Measurements from ENCODE around the gene ACSL3.

ACSL3 gene

DNA sequence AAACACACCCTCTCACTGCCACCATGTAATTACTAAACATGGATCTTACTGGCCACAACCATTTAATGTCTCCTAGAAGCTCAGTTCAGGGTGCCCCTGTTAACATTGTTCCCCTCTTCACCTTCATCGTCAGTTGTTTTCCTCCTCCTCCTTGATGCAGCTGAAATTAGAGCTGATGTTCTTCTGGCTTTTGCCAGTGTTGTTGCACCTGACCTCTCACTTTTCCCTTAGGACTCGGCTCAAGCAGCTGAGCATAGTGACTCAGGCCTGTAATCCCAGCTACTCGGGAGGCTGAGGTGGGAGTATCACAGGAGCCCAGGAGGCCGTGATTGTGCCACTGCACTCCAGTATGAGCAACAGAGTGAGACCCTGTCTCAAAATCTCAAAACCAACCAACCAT is 70.8 kb downstream of the ACSL3 start:
- H3K9me3 ChIP-seq (replicated peaks in 1 of 2; ENCODE audit: control insufficient read depth in 2 of 2, insufficient read depth in 1 of 2, low read depth in 1 of 2, low read length in 2 of 2) = peaks cover 4 to 10% of the 10 kb centered on the region in 2 donors
- no peaks in the 10 kb centered on the region for H3K4me1 ChIP-seq (ENCODE audit: control insufficient read depth in 2 of 2, insufficient read depth in 1 of 2, low read depth in 1 of 2, low read length in 2 of 2)
- WGBS, 2 donors (ENCODE audit: extremely low coverage in 2 of 2, insufficient read length in 2 of 2, insufficient replicate concordance in 1 of 2) = no CpG with 5 or more reads among the region's 4 CpGs
- no peak overlapping the region for H2BK5ac ChIP-seq (ENCODE audit: low read length)
- H3K4ac ChIP-seq (ENCODE audit: low read length) = no peak overlapping the region
- no peak overlapping the region for H3K18ac ChIP-seq (ENCODE audit: low read length)
- H3K23ac ChIP-seq (ENCODE audit: low read depth, low read length, poor library complexity) = no peak overlapping the region
- H3K9ac ChIP-seq (ENCODE audit: low read depth, low read length, poor library complexity) = no peak overlapping the region
- no peak overlapping the region for H2BK120ac ChIP-seq (ENCODE audit: low read depth, low read length)
- H3K79me1 ChIP-seq (ENCODE audit: low read depth, low read length) = peaks cover 3% of the 10 kb centered on the region
- H4K91ac ChIP-seq (ENCODE audit: low read depth, low read length, poor library complexity) = no peak overlapping the region
- no peak overlapping the region for H2BK12ac ChIP-seq (ENCODE audit: low read length)
- H2AK5ac ChIP-seq (ENCODE audit: low read depth, low read length) = no peak overlapping the region
- no peak overlapping the region for H3K14ac ChIP-seq (ENCODE audit: low read length)
- H3K4me2 ChIP-seq (ENCODE audit: insufficient read depth, low read length, poor library complexity, severe bottlenecking) = no peak overlapping the region
- DNase-seq (ENCODE audit: low spot score) = no peak
- peaks cover 26 to 91% of the 10 kb centered on the region in 2 donors for H3K36me3 ChIP-seq (replicated peaks in 1 of 2; ENCODE audit: control insufficient read depth in 2 of 2, insufficient read depth in 2 of 2, low read length in 2 of 2)
- H2AFZ ChIP-seq (ENCODE audit: low read length) = no peak overlapping the region
- H2BK15ac ChIP-seq (ENCODE audit: low read length) = no peak overlapping the region
- no peaks in the 10 kb centered on the region for H3K27me3 ChIP-seq (ENCODE audit: control insufficient read depth in 3 of 3, insufficient read depth in 3 of 3, low read depth in 1 of 3, low read length in 3 of 3)
- no peak overlapping the region for H3K4me3 ChIP-seq (ENCODE audit: low read length in 2 of 2)
- no peak overlapping the region for H4K8ac ChIP-seq (ENCODE audit: low read depth, low read length)
- H3K27ac ChIP-seq (replicated peaks; ENCODE audit: low read length) = no peak overlapping the region

DNA sequence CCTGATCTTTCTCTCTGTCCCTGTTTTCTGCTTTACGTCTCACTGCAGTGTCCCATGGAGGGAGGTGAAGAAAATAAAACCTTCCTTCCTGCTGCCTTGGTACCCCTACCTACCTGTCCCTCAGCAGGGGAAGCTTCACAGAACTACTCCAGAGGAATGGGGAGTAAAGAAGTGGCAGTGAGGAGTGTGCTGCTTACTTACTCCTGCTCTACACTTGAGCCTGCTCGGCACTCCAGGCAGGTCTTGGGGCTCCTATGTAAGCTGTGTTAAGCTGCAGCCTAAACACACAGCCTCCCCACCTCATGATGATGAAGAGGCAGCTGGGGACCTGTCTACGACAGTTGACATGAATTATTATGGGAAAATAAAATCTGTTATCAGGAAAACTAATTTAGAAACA is 72.6 kb downstream of the ACSL3 start:
- Histone ChIP-seq H3K79me1 (ENCODE audit: low read depth, low read length) (peaks cover 3% of the 10 kb centered on the region), H3K18ac (ENCODE audit: low read length) (no peak overlapping the region), H3K9me3 (replicated peaks in 1 of 2; ENCODE audit: control insufficient read depth in 2 of 2, insufficient read depth in 1 of 2, low read depth in 1 of 2, low read length in 2 of 2) (peaks cover 6 to 25% of the 10 kb centered on the region in 2 donors), H2BK12ac (ENCODE audit: low read length) (no peak overlapping the region), H4K8ac (ENCODE audit: low read depth, low read length) (no peak overlapping the region), H4K91ac (ENCODE audit: low read depth, low read length, poor library complexity) (no peak overlapping the region), H2AFZ (ENCODE audit: low read length) (no peak overlapping the region), H3K4me1 (ENCODE audit: control insufficient read depth in 2 of 2, insufficient read depth in 1 of 2, low read depth in 1 of 2, low read length in 2 of 2) (no peaks in the 10 kb centered on the region), H3K4me3 (ENCODE audit: low read length in 2 of 2) (no peak overlapping the region), H3K14ac (ENCODE audit: low read length) (no peak overlapping the region), H3K36me3 (replicated peaks in 1 of 2; ENCODE audit: control insufficient read depth in 2 of 2, insufficient read depth in 2 of 2, low read length in 2 of 2) (peaks cover 22 to 91% of the 10 kb centered on the region in 2 donors), H2BK120ac (ENCODE audit: low read depth, low read length) (no peak overlapping the region), H3K4ac (ENCODE audit: low read length) (no peak overlapping the region), H3K4me2 (ENCODE audit: insufficient read depth, low read length, poor library complexity, severe bottlenecking) (no peak overlapping the region), H2BK15ac (ENCODE audit: low read length) (no peak overlapping the region), H3K23ac (ENCODE audit: low read depth, low read length, poor library complexity) (no peak overlapping the region), H3K27ac (replicated peaks; ENCODE audit: low read length) (no peak overlapping the region), H3K27me3 (ENCODE audit: control insufficient read depth in 3 of 3, insufficient read depth in 3 of 3, low read depth in 1 of 3, low read length in 3 of 3) (no peaks in the 10 kb centered on the region), H2AK5ac (ENCODE audit: low read depth, low read length) (no peak overlapping the region), H3K9ac (ENCODE audit: low read depth, low read length, poor library complexity) (no peak overlapping the region), H2BK5ac (ENCODE audit: low read length) (no peak overlapping the region)
- WGBS, 2 donors (ENCODE audit: extremely low coverage in 2 of 2, insufficient read length in 2 of 2, insufficient replicate concordance in 1 of 2) = no CpG with 5 or more reads among the region's 3 CpGs
- DNase-seq (ENCODE audit: low spot score) = no peak

DNA sequence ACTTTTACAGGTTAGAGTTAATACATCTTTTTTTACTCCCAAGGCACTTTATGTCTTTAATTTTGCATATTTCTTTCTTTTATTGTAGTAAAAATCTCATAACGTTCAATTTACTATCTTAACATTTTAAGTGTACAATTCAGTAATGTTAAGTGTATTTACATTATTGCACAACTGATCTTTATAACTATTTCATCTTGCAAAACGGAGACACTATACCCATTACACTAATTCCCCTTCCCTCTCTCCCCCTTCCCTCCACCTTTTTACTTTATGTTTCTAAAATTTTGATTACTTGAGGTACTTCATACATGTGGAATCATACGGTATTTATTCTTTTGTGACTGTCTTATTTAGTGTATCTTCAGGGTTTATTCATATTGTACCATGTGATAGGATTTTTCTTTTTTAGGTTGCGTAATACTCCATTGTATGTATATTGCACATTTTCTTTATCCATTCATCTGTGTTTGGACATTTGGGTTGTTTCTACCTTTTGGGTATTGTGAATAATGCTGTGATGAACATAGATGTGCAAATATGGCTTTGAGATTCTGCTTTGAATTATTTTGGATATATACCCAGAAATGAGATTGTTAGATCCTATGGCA is 75.0 kb downstream of the ACSL3 start:
- WGBS, 2 donors (ENCODE audit: extremely low coverage in 2 of 2, insufficient read length in 2 of 2, insufficient replicate concordance in 1 of 2) = 100% methylated on average over 1 of the region's 4 CpGs; no CpG with 5 or more reads in 1 of the 2 donors
- H2BK120ac ChIP-seq (ENCODE audit: low read depth, low read length) = no peak overlapping the region
- no peak for DNase-seq (ENCODE audit: low spot score)
- H2BK5ac ChIP-seq (ENCODE audit: low read length) = no peak overlapping the region
- peaks cover 3% of the 10 kb centered on the region for H3K79me1 ChIP-seq (ENCODE audit: low read depth, low read length)
- no peak overlapping the region for H4K8ac ChIP-seq (ENCODE audit: low read depth, low read length)
- no peak overlapping the region for H3K27ac ChIP-seq (replicated peaks; ENCODE audit: low read length)
- no peak overlapping the region for H3K4me3 ChIP-seq (ENCODE audit: low read length in 2 of 2)
- no peak overlapping the region for H3K4ac ChIP-seq (ENCODE audit: low read length)
- no peak overlapping the region for H2BK15ac ChIP-seq (ENCODE audit: low read length)
- H3K27me3 ChIP-seq (ENCODE audit: control insufficient read depth in 3 of 3, insufficient read depth in 3 of 3, low read depth in 1 of 3, low read length in 3 of 3) = no peaks in the 10 kb centered on the region
- no peak overlapping the region for H3K23ac ChIP-seq (ENCODE audit: low read depth, low read length, poor library complexity)
- H4K91ac ChIP-seq (ENCODE audit: low read depth, low read length, poor library complexity) = no peak overlapping the region
- peaks cover 22 to 95% of the 10 kb centered on the region in 2 donors for H3K36me3 ChIP-seq (replicated peaks in 1 of 2; ENCODE audit: control insufficient read depth in 2 of 2, insufficient read depth in 2 of 2, low read length in 2 of 2)
- no peaks in the 10 kb centered on the region for H3K4me1 ChIP-seq (ENCODE audit: control insufficient read depth in 2 of 2, insufficient read depth in 1 of 2, low read depth in 1 of 2, low read length in 2 of 2)
- H3K9me3 ChIP-seq (replicated peaks in 1 of 2; ENCODE audit: control insufficient read depth in 2 of 2, insufficient read depth in 1 of 2, low read depth in 1 of 2, low read length in 2 of 2) = peaks cover 7 to 32% of the 10 kb centered on the region in 2 donors
- no peak overlapping the region for H3K18ac ChIP-seq (ENCODE audit: low read length)
- H3K14ac ChIP-seq (ENCODE audit: low read length) = no peak overlapping the region
- no peak overlapping the region for H3K9ac ChIP-seq (ENCODE audit: low read depth, low read length, poor library complexity)
- H2BK12ac ChIP-seq (ENCODE audit: low read length) = no peak overlapping the region
- no peak overlapping the region for H2AFZ ChIP-seq (ENCODE audit: low read length)
- H2AK5ac ChIP-seq (ENCODE audit: low read depth, low read length) = no peak overlapping the region
- no peak overlapping the region for H3K4me2 ChIP-seq (ENCODE audit: insufficient read depth, low read length, poor library complexity, severe bottlenecking)

DNA sequence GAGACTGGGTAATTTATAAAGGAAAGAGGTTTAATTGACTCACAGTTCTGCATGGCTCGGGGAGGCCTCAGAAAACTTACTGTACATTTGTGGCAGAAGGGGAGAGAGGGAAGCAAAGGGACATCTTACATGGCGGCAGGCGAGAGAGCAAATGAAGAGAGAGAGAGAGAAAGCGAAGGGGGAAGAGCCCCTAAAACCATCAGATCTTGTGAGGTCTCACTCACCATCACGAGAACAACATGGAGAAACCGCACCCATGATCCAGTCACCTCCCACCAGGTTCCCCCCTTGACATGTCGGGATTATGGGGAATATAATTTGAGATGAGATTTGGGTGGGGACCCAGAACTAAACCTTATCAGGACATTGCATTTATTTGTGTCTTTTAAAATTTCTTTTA is 75.9 kb downstream of the ACSL3 start:
- H3K4ac ChIP-seq (ENCODE audit: low read length) = no peak overlapping the region
- no peak overlapping the region for H2AFZ ChIP-seq (ENCODE audit: low read length)
- no peak overlapping the region for H2BK12ac ChIP-seq (ENCODE audit: low read length)
- no peak overlapping the region for H2BK5ac ChIP-seq (ENCODE audit: low read length)
- no peaks in the 10 kb centered on the region for H3K4me1 ChIP-seq (ENCODE audit: control insufficient read depth in 2 of 2, insufficient read depth in 1 of 2, low read depth in 1 of 2, low read length in 2 of 2)
- no peak overlapping the region for H3K23ac ChIP-seq (ENCODE audit: low read depth, low read length, poor library complexity)
- H3K36me3 ChIP-seq (replicated peaks in 1 of 2; ENCODE audit: control insufficient read depth in 2 of 2, insufficient read depth in 2 of 2, low read length in 2 of 2) = peaks cover 18 to 95% of the 10 kb centered on the region in 2 donors
- H3K9me3 ChIP-seq (replicated peaks in 1 of 2; ENCODE audit: control insufficient read depth in 2 of 2, insufficient read depth in 1 of 2, low read depth in 1 of 2, low read length in 2 of 2) = peaks cover 5 to 32% of the 10 kb centered on the region in 2 donors
- H4K8ac ChIP-seq (ENCODE audit: low read depth, low read length) = no peak overlapping the region
- H3K18ac ChIP-seq (ENCODE audit: low read length) = no peak overlapping the region
- H2BK120ac ChIP-seq (ENCODE audit: low read depth, low read length) = no peak overlapping the region
- H4K91ac ChIP-seq (ENCODE audit: low read depth, low read length, poor library complexity) = no peak overlapping the region
- H2BK15ac ChIP-seq (ENCODE audit: low read length) = no peak overlapping the region
- no peak overlapping the region for H2AK5ac ChIP-seq (ENCODE audit: low read depth, low read length)
- peaks cover 2% of the 10 kb centered on the region for H3K79me1 ChIP-seq (ENCODE audit: low read depth, low read length)
- H3K9ac ChIP-seq (ENCODE audit: low read depth, low read length, poor library complexity) = no peak overlapping the region
- H3K27me3 ChIP-seq (ENCODE audit: control insufficient read depth in 3 of 3, insufficient read depth in 3 of 3, low read depth in 1 of 3, low read length in 3 of 3) = no peaks in the 10 kb centered on the region
- no peak for DNase-seq (ENCODE audit: low spot score)
- WGBS, 2 donors (ENCODE audit: extremely low coverage in 2 of 2, insufficient read length in 2 of 2, insufficient replicate concordance in 1 of 2) = no CpG with 5 or more reads among the region's 7 CpGs
- H3K4me2 ChIP-seq (ENCODE audit: insufficient read depth, low read length, poor library complexity, severe bottlenecking) = no peak overlapping the region
- no peak overlapping the region for H3K14ac ChIP-seq (ENCODE audit: low read length)
- no peak overlapping the region for H3K4me3 ChIP-seq (ENCODE audit: low read length in 2 of 2)
- H3K27ac ChIP-seq (replicated peaks; ENCODE audit: low read length) = no peak overlapping the region
